Lung (tissue), 12 donors: ENCODE results near the gene BCAS3. TPM values are rescaled to one million over a fixed set of nuclear protein-coding genes. Genes with fewer than 3 reads are reported as not detected.
A peak's percentile ranks its signal among the peaks of the same experiment; 100 is the strongest.

ENCODE experiments used
- ATAC-seq: fragments of 200-7000 bp; cut with Tn5 transposase; one replicate; pipeline ENCODE4 v1.9.1; 2020; ENCODE audit warnings: moderate number of reproducible peaks; ENCODE audit not compliant: insufficient read depth, low FRiP score
- DNase-seq, 3 donors: peaks; one replicate each; pipeline ENCODE4 v3.0.0-alpha.2; 2013 to 2017
- H3K27ac ChIP-seq, 2 donors: one replicate each; pipeline ENCODE4 v1.5.1; 2013; ENCODE audit warnings: mild to moderate bottlenecking in 2 of 2, moderate library complexity in 2 of 2, control low read depth in 1 of 2, inconsistent platforms in 1 of 2, low read depth in 1 of 2, low read length in 1 of 2
- H3K27me3 ChIP-seq, 3 donors: one replicate each; pipeline ENCODE4 v1.5.1; 2013; ENCODE audit warnings: low read length in 2 of 3; ENCODE audit not compliant: control insufficient read depth in 3 of 3, insufficient read depth in 3 of 3
- H3K36me3 ChIP-seq, 4 donors: one replicate each; pipeline ENCODE4 v1.5.1; 2013; ENCODE audit warnings: low read length in 4 of 4, mild to moderate bottlenecking in 1 of 4, moderate library complexity in 1 of 4; ENCODE audit not compliant: control insufficient read depth in 4 of 4, insufficient read depth in 4 of 4
- H3K4me1 ChIP-seq, 5 donors: one replicate each; pipeline ENCODE4 v1.5.1; 2013; ENCODE audit warnings: low read length in 5 of 5, mild to moderate bottlenecking in 2 of 5, moderate library complexity in 1 of 5; ENCODE audit not compliant: control insufficient read depth in 5 of 5, insufficient read depth in 5 of 5
- H3K4me3 ChIP-seq: one replicate; pipeline ENCODE4 v1.5.1; 2013; ENCODE audit warnings: mild to moderate bottlenecking, control low read depth, moderate library complexity
- H3K9ac ChIP-seq, 2 donors: one replicate each; pipeline ENCODE4 v1.5.1; 2013; ENCODE audit warnings: low read length in 2 of 2, control low read depth in 1 of 2; ENCODE audit not compliant: insufficient read depth in 1 of 2
- H3K9me3 ChIP-seq, 4 donors: one replicate each; pipeline ENCODE4 v1.5.1; 2013; ENCODE audit warnings: low read length in 3 of 4, mild to moderate bottlenecking in 1 of 4, moderate library complexity in 1 of 4; ENCODE audit not compliant: control insufficient read depth in 4 of 4, insufficient read depth in 3 of 4
- WGBS, 2 donors: extraction: QIAGEN DNeasy Blood & Tissue Kit; methylation state at CpG; one replicate each; pipeline ENCODE4 v1.1.7; 2013; 5-methylcytosine and 5-hydroxymethylcytosine counted together
- polyA plus RNA-seq, 2 donors: library from polyadenylated mRNA; stranded (reverse); fragments of 200-250 nt; gene quantifications; one replicate each; pipeline ENCODE4 v1.2.1, GENCODE V29; 2013
- total RNA-seq, 2 donors: library from RNA; depleted of rRNA in 1 of 2; stranded (reverse); fragments of >200 nt in 1 of 2; gene quantifications; one replicate each; pipeline ENCODE4 v1.2.1, GENCODE V29; 2014 to 2021
- TF ChIP-seq, protein P1 (sequence below): IDR thresholded peaks from 2 replicates; pipeline ENCODE4 v1.5.1; 2012; ENCODE audit warnings: mild to moderate bottlenecking; ENCODE audit errors: control extremely low read depth, extremely low read depth
- donor health status: control.
- donor health status: control.
- donor health status: Bipolar disorder and iron deficiency.
- donor health status: healthy.
- donor health status: DM: yes; HTN: yes; CAD: no.

Gene BCAS3
- total and polyA plus RNA-seq, 4 donors: 4.0 to 101 (median 20.3) TPM

DNA sequence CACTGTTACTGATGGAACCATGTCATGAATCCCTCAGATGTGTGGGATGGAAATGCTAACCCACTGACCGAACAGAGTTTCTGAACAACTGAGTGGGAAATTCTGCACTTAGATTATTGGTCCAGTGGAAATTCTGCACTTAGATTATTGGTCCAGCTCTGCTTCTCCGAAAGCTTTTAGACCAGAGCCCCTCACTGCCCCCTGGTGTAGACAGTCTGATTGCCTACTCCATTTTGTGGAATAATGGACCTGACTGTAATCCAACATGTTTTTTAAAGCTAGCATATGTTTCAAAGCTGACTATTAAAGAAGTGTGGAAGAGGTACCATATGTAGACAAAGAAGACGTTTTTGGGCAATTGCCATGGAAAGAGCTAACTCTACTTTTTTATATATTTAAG, 671.7 kb downstream of the BCAS3 start:
- H3K27ac ChIP-seq: no peak overlapping the region
- no peak overlapping the region for H3K4me3 ChIP-seq
- H3K9me3 ChIP-seq: no peaks in the 10 kb centered on the region
- no peaks in the 10 kb centered on the region for H3K36me3 ChIP-seq
- H3K9ac ChIP-seq: no peak overlapping the region
- WGBS, 2 donors: 88 to 96% methylated on average over 3 of the region's 3 CpGs
- DNase-seq (no peak), ATAC-seq (no peak)
- H3K27me3 ChIP-seq: no peaks in the 10 kb centered on the region
- TF ChIP-seq, protein P1, sequence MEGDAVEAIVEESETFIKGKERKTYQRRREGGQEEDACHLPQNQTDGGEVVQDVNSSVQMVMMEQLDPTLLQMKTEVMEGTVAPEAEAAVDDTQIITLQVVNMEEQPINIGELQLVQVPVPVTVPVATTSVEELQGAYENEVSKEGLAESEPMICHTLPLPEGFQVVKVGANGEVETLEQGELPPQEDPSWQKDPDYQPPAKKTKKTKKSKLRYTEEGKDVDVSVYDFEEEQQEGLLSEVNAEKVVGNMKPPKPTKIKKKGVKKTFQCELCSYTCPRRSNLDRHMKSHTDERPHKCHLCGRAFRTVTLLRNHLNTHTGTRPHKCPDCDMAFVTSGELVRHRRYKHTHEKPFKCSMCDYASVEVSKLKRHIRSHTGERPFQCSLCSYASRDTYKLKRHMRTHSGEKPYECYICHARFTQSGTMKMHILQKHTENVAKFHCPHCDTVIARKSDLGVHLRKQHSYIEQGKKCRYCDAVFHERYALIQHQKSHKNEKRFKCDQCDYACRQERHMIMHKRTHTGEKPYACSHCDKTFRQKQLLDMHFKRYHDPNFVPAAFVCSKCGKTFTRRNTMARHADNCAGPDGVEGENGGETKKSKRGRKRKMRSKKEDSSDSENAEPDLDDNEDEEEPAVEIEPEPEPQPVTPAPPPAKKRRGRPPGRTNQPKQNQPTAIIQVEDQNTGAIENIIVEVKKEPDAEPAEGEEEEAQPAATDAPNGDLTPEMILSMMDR: no peak
- H3K4me1 ChIP-seq: peaks cover 0 to 44% (median 29%) of the 10 kb centered on the region in 5 donors

DNA sequence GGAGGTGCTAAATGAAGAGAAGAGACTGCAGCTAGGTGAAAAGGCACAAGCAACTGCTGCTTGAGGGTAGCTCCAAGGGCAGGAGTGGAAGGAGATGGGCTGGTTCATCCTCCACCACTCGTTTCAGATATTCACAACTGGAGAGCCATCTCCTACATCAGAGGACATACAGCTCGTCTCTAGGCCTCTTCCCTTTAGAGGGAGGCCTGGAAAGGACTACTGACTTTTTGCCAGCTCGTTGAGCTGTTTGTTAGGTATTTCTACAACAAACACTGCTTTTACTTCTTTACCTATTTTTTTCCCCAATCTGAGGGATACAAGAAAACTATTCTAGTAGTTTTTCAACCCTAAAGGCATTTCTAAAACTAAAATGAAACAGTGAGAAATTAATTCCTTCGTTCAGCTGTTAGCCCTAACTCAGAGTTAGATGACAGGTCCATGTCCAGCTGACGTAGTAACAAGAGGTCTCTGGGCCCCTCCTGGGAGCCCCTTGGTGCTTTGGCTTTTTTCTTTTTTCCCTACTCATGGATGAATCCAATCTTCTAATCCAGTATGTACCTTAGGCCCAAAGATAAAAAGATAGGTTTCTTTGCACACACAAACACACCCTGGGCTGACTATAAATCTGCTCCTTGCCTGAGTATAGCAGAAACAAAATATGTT, 674.2 kb downstream of the BCAS3 start:
- Histone ChIP-seq H3K4me1 (peaks cover 0 to 28% (median 19%) of the 10 kb centered on the region in 5 donors), H3K36me3 (no peaks in the 10 kb centered on the region), H3K4me3 (no peak overlapping the region), H3K9ac (no peak overlapping the region), H3K27me3 (no peaks in the 10 kb centered on the region), H3K27ac (no peak overlapping the region), H3K9me3 (no peaks in the 10 kb centered on the region)
- WGBS, 2 donors: 85% methylated on average over 5 of the region's 5 CpGs
- no peak for DNase-seq
- TF ChIP-seq, protein P1: no peak
- ATAC-seq: no peak

DNA sequence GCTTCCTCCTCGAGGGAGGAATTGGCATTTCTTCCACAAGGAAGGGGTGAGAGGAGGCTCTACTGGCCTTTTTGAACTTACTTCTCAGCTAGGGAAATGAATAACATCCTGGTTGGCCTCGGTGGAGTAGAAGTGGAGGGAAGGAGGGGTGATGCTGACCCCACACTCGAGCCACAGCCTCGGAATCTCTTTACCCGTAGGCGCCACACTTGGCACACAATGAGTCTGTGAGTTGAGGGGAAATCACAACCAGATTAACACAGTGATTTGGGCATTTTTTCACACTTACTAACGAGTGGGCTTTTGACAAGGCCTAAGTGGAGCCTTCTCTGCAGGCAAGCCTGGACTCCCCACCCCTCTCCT, 674.7 kb downstream of the BCAS3 start:
- WGBS, 2 donors: 45 to 74% methylated on average over 7 of the region's 7 CpGs
- peak; percentile 69 to 84 (median 78) for DNase-seq
- TF ChIP-seq, protein P1: no peak
- no peak overlapping the region for H3K4me3 ChIP-seq
- no peak overlapping the region for H3K27ac ChIP-seq
- no peaks in the 10 kb centered on the region for H3K27me3 ChIP-seq
- H3K4me1 ChIP-seq: peaks cover 0 to 28% (median 19%) of the 10 kb centered on the region in 5 donors
- peak; percentile 11 for ATAC-seq
- no peaks in the 10 kb centered on the region for H3K36me3 ChIP-seq
- H3K9ac ChIP-seq: no peak overlapping the region
- H3K9me3 ChIP-seq: no peaks in the 10 kb centered on the region
